Measurements from ENCODE around the gene KIAA0319L. TPM values are rescaled to one million over a fixed set of nuclear protein-coding genes. Genes with fewer than 3 reads are reported as not detected.

KIAA0319L gene
- total and polyA plus RNA-seq, 4 donors = 27.0 to 107 (median 27.9) TPM

DNA sequence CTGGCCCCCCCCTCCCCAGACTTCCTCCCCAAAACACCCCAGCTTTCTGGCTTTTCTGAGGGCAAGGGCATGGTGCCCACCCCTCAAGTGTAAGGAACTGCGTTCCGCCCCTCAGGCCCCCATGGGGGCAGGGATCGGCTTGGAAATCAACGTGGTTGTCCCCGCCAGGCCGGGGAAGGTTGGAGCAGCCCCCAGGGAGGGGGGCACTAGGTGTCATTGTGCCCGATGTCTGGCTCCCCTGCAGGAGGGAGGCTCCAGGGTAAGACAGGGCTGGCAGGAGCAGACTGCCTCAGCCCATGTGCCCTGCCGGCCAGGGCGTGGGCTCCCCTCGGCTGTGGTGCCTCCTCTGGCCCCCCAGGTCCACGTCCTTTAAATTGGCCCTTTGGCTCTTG lies 8.5 kb upstream of the KIAA0319L start:
- peaks cover 0 to 6% (median 3%) of the 10 kb centered on the region in 4 donors for H3K36me3 ChIP-seq (ENCODE audit: control insufficient read depth in 4 of 4, insufficient read depth in 3 of 4, low read depth in 1 of 4, low read length in 3 of 4)
- H3K4me1 ChIP-seq (ENCODE audit: control insufficient read depth in 4 of 4, insufficient read depth in 4 of 4, low read length in 3 of 4) = peaks cover 0 to 7% (median 4%) of the 10 kb centered on the region in 4 donors
- no peak overlapping the region for H3K4me3 ChIP-seq (ENCODE audit: low read depth in 1 of 3, low read length in 3 of 3)
- DNase-seq (ENCODE audit: low spot score) = no peak
- H3K9me3 ChIP-seq (ENCODE audit: control insufficient read depth in 4 of 4, low read length in 3 of 4) = no peaks in the 10 kb centered on the region
- no peaks in the 10 kb centered on the region for H3K27me3 ChIP-seq (ENCODE audit: control insufficient read depth in 4 of 4, insufficient read depth in 4 of 4, low read length in 3 of 4)
- H3K9ac ChIP-seq (ENCODE audit: low read depth in 1 of 2, low read length in 2 of 2) = no peak overlapping the region
- TF ChIP-seq, protein P1, sequence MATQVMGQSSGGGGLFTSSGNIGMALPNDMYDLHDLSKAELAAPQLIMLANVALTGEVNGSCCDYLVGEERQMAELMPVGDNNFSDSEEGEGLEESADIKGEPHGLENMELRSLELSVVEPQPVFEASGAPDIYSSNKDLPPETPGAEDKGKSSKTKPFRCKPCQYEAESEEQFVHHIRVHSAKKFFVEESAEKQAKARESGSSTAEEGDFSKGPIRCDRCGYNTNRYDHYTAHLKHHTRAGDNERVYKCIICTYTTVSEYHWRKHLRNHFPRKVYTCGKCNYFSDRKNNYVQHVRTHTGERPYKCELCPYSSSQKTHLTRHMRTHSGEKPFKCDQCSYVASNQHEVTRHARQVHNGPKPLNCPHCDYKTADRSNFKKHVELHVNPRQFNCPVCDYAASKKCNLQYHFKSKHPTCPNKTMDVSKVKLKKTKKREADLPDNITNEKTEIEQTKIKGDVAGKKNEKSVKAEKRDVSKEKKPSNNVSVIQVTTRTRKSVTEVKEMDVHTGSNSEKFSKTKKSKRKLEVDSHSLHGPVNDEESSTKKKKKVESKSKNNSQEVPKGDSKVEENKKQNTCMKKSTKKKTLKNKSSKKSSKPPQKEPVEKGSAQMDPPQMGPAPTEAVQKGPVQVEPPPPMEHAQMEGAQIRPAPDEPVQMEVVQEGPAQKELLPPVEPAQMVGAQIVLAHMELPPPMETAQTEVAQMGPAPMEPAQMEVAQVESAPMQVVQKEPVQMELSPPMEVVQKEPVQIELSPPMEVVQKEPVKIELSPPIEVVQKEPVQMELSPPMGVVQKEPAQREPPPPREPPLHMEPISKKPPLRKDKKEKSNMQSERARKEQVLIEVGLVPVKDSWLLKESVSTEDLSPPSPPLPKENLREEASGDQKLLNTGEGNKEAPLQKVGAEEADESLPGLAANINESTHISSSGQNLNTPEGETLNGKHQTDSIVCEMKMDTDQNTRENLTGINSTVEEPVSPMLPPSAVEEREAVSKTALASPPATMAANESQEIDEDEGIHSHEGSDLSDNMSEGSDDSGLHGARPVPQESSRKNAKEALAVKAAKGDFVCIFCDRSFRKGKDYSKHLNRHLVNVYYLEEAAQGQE (IDR thresholded peaks at IDR 0.05) = no peak
- TF ChIP-seq RAD21 (IDR thresholded peaks at IDR 0.05) (no peak), FOXA2 (IDR thresholded peaks at IDR 0.05) (no peak), HNF4G (IDR thresholded peaks at IDR 0.05) (no peak), CTCF (IDR thresholded peaks at IDR 0.05; ENCODE audit: low read depth, low read length, missing input control) (no peak), RXRA (IDR thresholded peaks at IDR 0.05) (no peak), JUND (IDR thresholded peaks at IDR 0.05) (no peak), GABPA (IDR thresholded peaks at IDR 0.05 in 1 of 2, conservative IDR thresholded peaks at IDR 0.05 in 1 of 2) (no peak), SP1 (IDR thresholded peaks at IDR 0.05) (no peak), NR2F2 (IDR thresholded peaks at IDR 0.05) (no peak), EGR1 (IDR thresholded peaks at IDR 0.05; ENCODE audit: low read depth in 2 of 2) (no peak), HNF4A (conservative IDR thresholded peaks at IDR 0.05) (no peak), FOXA1 (IDR thresholded peaks at IDR 0.05) (no peak), ATF3 (IDR thresholded peaks at IDR 0.05) (no peak), YY1 (IDR thresholded peaks at IDR 0.05) (no peak), TAF1 (conservative IDR thresholded peaks at IDR 0.05) (no peak)
- TF ChIP-seq, protein P2, sequence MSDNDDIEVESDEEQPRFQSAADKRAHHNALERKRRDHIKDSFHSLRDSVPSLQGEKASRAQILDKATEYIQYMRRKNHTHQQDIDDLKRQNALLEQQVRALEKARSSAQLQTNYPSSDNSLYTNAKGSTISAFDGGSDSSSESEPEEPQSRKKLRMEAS (IDR thresholded peaks at IDR 0.05) = no peak
- TF ChIP-seq, protein P3, sequence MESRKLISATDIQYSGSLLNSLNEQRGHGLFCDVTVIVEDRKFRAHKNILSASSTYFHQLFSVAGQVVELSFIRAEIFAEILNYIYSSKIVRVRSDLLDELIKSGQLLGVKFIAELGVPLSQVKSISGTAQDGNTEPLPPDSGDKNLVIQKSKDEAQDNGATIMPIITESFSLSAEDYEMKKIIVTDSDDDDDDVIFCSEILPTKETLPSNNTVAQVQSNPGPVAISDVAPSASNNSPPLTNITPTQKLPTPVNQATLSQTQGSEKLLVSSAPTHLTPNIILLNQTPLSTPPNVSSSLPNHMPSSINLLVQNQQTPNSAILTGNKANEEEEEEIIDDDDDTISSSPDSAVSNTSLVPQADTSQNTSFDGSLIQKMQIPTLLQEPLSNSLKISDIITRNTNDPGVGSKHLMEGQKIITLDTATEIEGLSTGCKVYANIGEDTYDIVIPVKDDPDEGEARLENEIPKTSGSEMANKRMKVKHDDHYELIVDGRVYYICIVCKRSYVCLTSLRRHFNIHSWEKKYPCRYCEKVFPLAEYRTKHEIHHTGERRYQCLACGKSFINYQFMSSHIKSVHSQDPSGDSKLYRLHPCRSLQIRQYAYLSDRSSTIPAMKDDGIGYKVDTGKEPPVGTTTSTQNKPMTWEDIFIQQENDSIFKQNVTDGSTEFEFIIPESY (IDR thresholded peaks at IDR 0.05) = no peak
- 93% methylated on average over 11 of the region's 11 CpGs for WGBS
- H3K27ac ChIP-seq (ENCODE audit: low read depth in 1 of 2, low read length in 2 of 2) = no peak overlapping the region

Measured in liver (tissue), 9 donors.